Activated CD4-positive, alpha-beta T cell treated with anti-CD3 and anti-CD28 coated beads, Interleukin-2, Interleukin-4, amounts not matched to agents 100 ng/mL and 50 ng/mL, durations not matched to agents 16 hours and 8 hours (primary cell): Measurements from ENCODE around the gene PRKCE.
A peak's percentile ranks its signal among the peaks of the same experiment; 100 is the strongest.

ENCODE experiments used
- DNase-seq: peaks from one replicate; pipeline ENCODE4 v3.0.0-alpha.2; 2020; ENCODE audit warnings: low spot score

Gene PRKCE

GRCh38 chr2:45728458-45728942, 77.0 kb downstream of the PRKCE start:
- no peak for DNase-seq

- DNase-seq: no peak
These were observed 78.5 kb downstream of the PRKCE start for GRCh38 chr2:45729753-45730512.

GRCh38 chr2:45731141-45731540, 79.7 kb downstream of the PRKCE start:
- no peak for DNase-seq

- DNase-seq: no peak
These were observed 81.0 kb downstream of the PRKCE start for GRCh38 chr2:45732436-45732835.

- no peak for DNase-seq
These were observed 81.5 kb downstream of the PRKCE start for GRCh38 chr2:45732946-45733345.

- DNase-seq: no peak
These were observed 82.9 kb downstream of the PRKCE start for GRCh38 chr2:45734336-45734735.

GRCh38 chr2:45734952-45735351, 83.5 kb downstream of the PRKCE start:
- no peak for DNase-seq

- no peak for DNase-seq
These were observed 85.6 kb downstream of the PRKCE start for GRCh38 chr2:45736757-45737704.

GRCh38 chr2:45739796-45740485, 88.5 kb downstream of the PRKCE start:
- DNase-seq: no peak

- no peak for DNase-seq
These were observed 89.8 kb downstream of the PRKCE start for GRCh38 chr2:45741161-45741850.

- no peak for DNase-seq
These were observed 92.3 kb downstream of the PRKCE start for GRCh38 chr2:45743531-45744396.

- no peak for DNase-seq
These were observed 93.8 kb downstream of the PRKCE start for GRCh38 chr2:45745231-45745630.

GRCh38 chr2:45746888-45747287, 95.4 kb downstream of the PRKCE start:
- no peak for DNase-seq

- DNase-seq: no peak
These were observed 95.9 kb downstream of the PRKCE start for GRCh38 chr2:45747363-45747762.

- DNase-seq: peak; percentile 11
These were observed 96.8 kb downstream of the PRKCE start for GRCh38 chr2:45748239-45748638.

- DNase-seq: no peak
These were observed 98.5 kb downstream of the PRKCE start for GRCh38 chr2:45750001-45750400.

GRCh38 chr2:45750484-45750883, 99.0 kb downstream of the PRKCE start:
- DNase-seq: peak; percentile 70

- no peak for DNase-seq
These were observed 101.9 kb downstream of the PRKCE start for GRCh38 chr2:45753381-45753780.

GRCh38 chr2:45754131-45755010, 102.9 kb downstream of the PRKCE start:
- DNase-seq: no peak
